GM12873 (cell line): ENCODE measurements around the gene ZNF205.

Source experiments
- TF ChIP-seq, protein P1 (sequence below): IDR thresholded peaks from 2 replicates; pipeline ENCODE4 v1.5.1; 2012; ENCODE audit warnings: low read depth, mild to moderate bottlenecking, moderate library complexity, low read length, control low read depth; ENCODE audit not compliant: insufficient read depth; ENCODE audit errors: missing control alignments

Gene ZNF205

DNA sequence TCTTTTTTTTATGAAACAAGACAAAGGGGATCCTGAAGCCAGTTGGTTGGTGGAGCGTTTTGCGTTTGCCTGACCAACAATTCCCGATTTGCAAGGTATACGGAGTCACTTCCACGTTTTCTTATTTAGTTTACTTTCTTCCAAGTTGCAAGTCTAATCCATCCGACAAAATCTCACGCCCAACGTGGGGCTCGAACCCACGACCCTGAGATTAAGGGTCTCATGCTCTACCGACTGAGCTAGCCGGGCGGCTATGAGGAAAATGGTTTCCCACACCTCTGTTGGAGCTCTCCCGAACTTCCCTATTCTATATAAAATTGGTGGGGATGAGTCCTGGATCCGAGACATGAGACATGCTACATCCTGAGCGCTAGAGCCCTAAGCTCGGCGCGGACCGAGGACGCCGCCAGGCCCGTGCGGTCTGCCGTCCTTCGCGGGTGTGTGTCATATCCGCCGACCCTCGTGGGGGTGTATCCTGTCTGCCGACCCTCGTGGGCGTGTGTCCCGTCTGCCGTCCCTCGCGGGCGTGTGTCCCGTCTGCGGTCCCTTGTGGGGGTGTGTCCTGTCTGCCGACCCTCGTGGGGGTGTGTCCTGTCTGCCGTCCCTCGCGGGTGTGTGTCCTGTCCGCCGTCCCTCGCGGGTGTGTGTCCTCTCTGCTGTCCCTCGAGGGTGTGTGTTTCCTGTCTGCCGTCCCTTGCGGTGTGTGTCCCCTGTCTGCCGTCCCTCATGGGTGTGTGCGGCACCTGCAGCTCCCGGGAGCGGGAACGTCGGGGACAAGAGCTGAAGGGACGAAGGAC is 45.0 kb downstream of the ZNF205 start:
- TF ChIP-seq, protein P1, sequence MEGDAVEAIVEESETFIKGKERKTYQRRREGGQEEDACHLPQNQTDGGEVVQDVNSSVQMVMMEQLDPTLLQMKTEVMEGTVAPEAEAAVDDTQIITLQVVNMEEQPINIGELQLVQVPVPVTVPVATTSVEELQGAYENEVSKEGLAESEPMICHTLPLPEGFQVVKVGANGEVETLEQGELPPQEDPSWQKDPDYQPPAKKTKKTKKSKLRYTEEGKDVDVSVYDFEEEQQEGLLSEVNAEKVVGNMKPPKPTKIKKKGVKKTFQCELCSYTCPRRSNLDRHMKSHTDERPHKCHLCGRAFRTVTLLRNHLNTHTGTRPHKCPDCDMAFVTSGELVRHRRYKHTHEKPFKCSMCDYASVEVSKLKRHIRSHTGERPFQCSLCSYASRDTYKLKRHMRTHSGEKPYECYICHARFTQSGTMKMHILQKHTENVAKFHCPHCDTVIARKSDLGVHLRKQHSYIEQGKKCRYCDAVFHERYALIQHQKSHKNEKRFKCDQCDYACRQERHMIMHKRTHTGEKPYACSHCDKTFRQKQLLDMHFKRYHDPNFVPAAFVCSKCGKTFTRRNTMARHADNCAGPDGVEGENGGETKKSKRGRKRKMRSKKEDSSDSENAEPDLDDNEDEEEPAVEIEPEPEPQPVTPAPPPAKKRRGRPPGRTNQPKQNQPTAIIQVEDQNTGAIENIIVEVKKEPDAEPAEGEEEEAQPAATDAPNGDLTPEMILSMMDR: no peak

DNA sequence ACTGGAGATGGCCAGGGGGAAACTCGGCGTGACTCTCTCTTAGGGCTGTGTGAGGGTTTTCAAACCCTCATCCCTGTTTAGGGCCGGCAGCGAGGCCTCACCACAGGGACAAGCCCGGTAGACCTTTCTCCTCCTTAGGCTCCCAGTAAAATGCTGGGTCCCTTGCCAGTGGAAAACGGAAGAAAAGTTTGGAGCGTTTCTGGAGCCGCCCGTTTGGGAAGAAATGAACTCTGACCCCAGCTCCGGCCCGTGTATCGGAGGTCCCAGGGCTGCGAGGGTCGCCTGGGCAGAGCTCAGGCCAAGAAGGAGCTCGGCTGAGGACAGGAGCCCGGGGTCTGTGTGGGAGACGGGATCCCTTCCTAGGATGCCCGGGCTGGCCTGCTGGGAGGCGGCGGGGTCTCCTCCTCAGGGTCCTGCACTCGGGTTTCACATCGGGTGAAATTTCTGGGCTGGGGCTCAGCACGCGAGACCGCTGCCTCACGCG is 45.7 kb downstream of the ZNF205 start:
- TF ChIP-seq, protein P1: no peak

DNA sequence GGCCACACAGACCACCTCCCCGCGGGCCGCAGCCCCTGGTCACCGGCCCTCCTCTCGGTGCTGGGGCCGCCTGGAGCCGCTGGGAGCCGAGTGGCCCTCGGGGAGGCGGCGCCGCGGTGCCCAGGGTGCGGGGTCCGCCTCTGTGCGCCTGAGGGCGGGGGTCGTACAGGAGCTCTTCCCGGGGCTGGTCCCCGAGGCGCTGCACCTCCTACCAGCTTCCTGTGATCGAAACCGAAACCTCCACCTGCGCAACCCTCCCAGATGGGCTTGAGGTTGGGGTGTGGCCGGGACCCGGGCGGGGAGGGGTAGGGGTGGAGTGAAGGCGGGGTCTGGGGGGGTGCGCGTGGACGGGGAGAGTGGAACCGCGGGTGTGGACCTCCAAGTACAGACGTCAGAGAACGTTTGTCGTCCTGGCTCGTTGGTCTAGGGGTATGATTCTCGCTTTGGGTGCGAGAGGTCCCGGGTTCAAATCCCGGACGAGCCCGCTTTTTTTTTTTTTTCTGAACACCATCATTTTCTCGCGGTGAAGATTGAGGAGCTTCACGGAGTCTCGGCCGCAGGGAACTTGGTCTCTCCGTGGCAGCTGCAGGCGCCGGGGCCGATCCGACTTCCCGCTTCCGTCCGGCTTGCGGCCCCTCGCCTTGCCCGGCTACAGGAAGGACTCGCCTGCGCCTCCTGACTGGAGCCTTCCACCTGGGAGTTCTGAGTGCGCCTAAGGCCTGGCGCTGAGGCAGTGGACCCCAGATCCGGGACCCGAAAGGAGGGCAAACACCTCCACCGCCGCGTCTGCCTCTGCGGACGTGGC is 46.3 kb downstream of the ZNF205 start:
- TF ChIP-seq, protein P1: no peak

DNA sequence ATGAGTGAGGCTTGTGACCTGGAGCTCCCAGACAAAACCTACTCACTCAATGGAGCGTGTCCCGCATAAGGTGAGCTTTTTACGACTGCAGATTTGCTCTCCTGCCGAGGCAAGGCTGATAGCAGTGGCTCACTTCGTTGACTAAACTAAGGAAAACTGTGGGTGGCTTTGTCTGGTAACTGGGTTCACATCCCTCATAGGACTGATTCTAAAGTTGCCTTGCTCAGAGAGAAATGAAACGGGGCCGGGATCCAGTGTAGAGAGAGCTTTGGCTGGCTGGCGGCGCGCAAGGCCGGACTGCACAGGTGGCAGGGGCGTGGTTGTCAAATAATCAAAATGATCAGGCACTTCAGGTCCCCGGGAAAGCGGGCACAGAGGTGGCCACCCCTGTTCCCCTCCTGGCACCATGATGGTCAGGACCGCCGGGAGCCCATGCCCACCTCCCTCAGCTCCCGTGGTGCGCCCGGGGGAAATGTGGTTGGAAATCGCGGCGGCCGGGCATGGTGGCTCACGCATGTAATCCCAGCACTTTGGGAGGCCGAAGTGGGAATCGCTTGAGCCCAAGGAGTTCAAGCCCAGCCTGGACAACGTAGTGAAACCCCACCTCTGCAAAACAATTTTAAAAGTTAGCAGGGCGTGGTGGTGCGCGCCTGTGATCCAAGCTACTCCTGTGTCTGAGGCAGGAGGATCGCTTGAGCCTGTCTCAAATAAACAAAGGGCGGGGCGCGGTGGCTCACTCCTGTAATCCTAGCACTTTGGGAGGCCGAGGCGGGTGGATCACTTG is 49.0 kb downstream of the ZNF205 start:
- TF ChIP-seq, protein P1: no peak

DNA sequence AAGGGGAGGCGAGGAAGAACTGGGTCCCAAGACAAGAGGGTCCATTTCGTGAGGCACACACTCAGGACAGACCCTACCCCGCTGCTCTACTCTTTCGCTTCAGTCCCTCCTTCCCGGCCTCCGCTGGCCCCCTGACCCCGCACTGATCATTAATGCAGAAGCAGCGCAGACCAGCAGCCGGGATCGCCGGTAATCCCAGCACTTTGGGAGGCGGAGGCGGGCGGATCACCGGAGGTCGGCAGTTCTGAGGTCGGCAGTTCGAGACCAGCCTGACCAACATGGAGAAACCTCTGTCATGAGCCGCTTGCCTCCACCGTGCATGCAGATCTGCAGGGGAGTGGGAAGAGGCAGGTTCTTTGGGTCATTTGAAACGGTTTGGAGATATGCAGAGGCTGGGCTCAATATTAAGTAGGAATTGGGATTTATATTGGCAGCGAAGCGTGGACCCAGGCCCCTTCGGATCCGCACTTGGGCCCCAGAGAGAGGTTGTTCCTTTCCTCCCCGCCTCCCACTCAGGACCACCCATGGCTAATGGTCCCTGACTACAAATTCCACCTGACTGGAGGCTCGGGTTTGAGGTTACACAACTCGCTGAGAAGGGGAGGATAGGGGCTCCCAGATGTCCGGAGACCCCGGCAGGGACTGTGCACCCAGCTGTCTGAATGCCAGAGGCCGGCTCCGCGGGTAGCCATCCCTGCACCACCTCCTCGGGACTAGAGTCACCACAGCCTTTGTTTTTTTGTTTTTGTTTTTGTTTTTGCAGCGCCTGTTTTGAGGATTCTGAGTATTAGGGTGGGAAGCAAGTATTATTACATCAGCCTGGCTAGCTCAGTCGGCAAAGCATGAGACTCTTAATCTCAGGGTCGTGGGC is 52.0 kb downstream of the ZNF205 start:
- TF ChIP-seq, protein P1: no peak

DNA sequence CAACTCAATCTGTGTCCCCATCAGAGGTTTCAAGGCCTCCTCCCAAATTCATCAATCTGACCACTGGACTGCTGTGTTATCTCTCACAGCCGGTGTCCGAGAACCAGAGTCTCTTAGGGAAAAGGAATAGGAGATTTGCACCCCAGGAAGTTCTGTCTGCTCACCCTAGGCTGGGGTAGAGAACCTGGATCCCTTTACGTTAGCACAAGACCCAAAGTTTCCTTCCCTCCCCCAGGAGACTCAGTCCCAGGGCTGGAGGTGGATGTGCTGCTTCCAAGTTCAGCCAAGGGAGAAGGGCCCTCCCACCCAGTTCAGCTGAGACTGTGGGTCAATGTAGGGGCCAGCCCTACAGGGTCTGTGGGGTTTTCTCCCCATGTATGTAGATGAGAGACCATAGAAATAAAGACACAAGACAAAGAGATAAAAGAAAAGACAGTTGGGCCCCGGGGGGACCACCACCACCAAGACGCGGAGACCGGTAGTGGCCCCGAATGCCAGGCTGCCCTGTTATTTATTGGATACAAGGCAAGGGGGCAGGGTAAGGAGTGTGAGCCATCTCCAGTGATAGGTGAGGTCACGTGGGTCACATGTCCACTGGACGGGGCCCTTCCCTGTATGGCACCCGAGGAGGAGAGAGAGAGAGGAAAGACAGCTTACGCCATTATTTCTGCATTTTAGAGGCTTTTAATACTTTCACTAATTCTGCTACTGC is 52.9 kb downstream of the ZNF205 start:
- TF ChIP-seq, protein P1: no peak
